HG03039 (cell line): ENCODE data around the gene OPN1MW2.
"Not testable (repeated sequence)": the region's sequence is repeated elsewhere in the genome, so short reads cannot be mapped to it uniquely, and the experiment has no call there.

Source experiments
- ATAC-seq: cut with Tn5 transposase; IDR thresholded peaks from one replicate; pipeline ENCODE4 v1.9.1; 2021; ENCODE audit warnings: mild to moderate bottlenecking, moderate library complexity; ENCODE audit not compliant: unreplicated experiment

OPN1MW2 gene

DNA sequence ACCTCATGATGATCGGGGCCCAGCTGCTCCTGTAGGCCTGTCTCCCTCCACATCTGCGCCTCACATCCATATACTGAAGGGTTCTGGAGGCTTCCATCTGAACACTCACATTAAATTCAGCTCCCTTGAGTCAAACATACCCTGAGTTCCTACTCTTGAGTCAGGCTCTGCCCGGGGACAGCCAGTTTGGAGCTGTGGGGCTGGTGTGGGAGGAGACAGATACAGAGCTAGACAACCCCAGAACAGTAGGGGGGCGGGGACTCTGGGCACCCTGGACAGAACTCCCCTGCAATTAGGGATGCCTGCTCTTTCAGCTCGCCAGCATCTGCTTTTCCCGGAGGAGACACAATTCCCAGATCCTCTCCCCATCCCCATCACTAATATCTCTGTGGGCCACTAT is 43.5 kb downstream of the OPN1MW2 start:
- ATAC-seq, result not testable (repeated sequence)

DNA sequence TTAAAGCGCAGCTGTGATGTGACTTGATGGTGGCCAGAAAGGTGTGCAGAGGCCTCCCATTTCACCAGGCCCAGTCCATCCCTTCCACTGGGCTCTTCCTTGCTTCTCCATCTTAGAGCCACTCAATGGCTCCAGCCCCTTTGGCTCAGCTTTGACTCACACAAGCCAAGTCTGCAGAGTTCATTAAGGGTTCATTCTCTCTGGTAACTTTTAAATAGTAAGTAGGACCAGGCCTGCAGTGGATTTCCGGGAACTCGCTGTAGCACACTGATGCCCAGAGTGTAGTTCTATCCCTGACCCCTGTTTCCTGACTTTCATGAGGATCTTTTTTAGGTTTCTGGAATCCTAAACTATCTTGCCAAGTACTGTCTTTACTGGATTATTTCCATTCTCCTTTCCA is 49.7 kb downstream of the OPN1MW2 start:
- not testable (repeated sequence) for ATAC-seq
